GM19468 (cell line): ENCODE measurements around the gene MPHOSPH10.
"Not testable (repeated sequence)": the region's sequence is repeated elsewhere in the genome, so short reads cannot be mapped to it uniquely, and the experiment has no call there.

Source experiments
- ATAC-seq: cut with Tn5 transposase; IDR thresholded peaks from one replicate; pipeline ENCODE4 v1.9.1; 2021; ENCODE audit warnings: mild to moderate bottlenecking, moderate library complexity, moderate number of reproducible peaks; ENCODE audit not compliant: unreplicated experiment; ENCODE audit errors: extremely low read depth

MPHOSPH10 gene

GRCh38 chr2:71157124-71157793 is 26.8 kb downstream of the MPHOSPH10 start:
- ATAC-seq, result no peak

DNA sequence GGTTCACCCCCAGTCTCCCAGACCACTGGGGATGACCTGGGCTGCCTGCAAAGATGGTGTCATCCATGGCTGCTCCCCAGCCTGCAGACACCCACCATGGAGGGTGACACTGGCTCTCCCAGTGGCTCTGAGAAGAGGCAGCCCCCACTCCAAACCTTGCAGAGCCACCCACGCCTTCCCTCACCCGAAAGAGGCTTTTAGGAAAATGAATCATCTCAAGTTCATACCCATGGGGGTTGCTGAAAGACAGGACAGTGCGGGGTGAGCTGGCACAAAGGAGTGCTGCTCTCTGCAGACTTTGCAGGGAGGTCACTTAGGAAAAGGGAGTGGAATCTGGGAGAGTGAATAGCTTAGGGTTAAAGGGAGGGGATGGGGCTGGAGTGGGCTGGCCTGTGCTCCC is 36.4 kb downstream of the MPHOSPH10 start:
- no peak for ATAC-seq

GRCh38 chr2:71173096-71173495 is 42.7 kb downstream of the MPHOSPH10 start:
- ATAC-seq, result no peak

GRCh38 chr2:71174207-71174606 is 43.8 kb downstream of the MPHOSPH10 start:
- no peak for ATAC-seq

DNA sequence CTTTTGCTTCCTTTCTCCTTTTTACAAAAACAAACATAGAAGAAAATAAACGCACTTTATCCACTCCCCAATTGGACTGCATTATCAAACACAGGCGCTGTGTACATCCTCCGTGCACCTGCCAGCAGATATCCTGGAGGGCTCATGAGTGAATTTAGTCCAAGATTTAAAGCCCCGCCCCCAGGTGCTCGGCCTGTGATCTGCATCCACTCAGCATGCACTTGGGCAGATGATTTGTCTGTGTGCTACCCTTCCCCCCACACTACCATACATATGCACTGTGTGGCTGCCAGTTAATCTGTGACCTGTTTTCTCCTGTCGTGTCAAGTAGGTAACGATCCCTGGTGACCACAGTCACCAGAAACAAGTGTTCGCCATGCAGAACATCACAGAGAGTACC is 48.4 kb downstream of the MPHOSPH10 start:
- ATAC-seq, result not testable (repeated sequence)

DNA sequence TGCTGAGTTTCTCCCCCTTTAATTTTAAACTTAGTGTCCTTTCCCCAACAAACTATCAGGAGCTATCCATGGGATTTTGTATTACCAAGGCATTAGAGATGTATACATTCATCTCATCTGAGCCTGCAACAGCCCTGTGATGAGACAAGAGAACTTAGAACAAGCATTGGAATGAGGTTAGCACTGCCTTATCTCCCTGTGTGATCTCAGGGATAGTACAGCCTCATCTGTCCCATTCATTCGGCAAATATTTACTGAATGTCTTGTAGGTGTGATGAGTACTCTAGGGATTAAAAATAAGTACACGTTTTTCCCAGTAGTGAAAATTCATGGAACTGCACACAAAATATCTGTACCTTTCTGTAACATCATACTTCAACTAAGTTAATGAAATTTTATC is 50.9 kb downstream of the MPHOSPH10 start:
- no peak for ATAC-seq

DNA sequence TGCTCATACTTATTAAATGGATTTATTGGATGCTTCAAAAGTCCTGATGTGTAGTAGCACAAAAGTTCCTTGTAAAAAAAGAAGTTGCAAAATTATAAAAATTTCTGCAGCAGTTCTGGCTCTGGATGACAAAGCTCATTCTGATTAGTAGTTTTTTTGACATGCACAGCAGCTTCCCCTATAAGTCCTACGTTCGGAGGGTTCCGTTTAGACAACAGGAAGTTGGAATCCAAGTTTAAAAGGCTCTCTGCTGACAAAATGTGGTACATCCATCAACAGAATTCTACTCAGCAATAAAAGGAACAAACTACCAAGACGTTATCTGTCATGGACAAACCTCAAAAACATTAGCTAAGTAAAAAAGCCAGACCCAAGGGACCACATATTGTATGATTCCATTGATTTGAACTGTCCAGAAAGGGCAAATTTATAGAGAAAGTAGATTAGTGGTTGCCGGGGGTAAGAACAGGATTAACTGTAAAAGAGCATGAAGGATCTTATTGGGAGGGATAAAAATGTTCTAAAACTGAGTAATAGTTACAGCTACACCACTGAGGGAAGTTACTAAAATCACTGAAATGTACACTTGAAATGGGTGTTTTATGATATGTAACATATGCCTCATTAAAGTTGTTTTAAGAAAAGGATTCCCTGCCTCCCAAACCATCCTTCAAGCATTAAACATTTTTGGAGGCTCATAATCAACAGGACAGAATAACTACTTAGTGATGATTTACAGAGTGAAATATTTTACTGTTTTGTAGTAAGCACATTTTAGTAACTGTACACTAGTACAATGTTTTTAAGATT is 53.1 kb downstream of the MPHOSPH10 start:
- not testable (repeated sequence) for ATAC-seq

GRCh38 chr2:71186973-71187372 is 56.5 kb downstream of the MPHOSPH10 start:
- no peak for ATAC-seq

GRCh38 chr2:71187589-71187988 is 57.2 kb downstream of the MPHOSPH10 start:
- no peak for ATAC-seq

GRCh38 chr2:71190656-71191569 is 60.5 kb downstream of the MPHOSPH10 start:
- ATAC-seq, result no peak

DNA sequence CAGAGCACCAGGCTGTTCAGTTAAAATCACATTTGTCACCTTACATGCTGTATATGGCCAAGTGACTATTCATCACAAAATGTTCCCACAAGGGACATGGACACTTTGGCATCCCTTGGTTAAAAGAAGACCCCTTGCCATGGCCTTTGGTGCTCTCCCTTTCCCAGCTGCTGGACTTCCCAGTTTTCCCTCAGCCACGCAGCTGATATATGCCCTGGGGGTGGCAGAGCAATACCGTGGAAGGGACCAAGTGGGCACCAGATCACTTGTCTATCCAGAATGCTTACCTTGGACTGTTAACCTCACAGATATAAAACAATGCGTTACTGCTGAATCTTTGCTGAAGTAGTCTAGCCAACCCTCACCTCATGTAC is 61.1 kb downstream of the MPHOSPH10 start:
- ATAC-seq, result no peak
